ENCODE data around the gene RPH3AL. TPM values are rescaled to one million over a fixed set of nuclear protein-coding genes. Genes with fewer than 3 reads are reported as not detected.

The RPH3AL gene
- total RNA-seq, 4 donors from 2014 or later, result 13.0 to 49.2 (median 26.9) TPM

DNA sequence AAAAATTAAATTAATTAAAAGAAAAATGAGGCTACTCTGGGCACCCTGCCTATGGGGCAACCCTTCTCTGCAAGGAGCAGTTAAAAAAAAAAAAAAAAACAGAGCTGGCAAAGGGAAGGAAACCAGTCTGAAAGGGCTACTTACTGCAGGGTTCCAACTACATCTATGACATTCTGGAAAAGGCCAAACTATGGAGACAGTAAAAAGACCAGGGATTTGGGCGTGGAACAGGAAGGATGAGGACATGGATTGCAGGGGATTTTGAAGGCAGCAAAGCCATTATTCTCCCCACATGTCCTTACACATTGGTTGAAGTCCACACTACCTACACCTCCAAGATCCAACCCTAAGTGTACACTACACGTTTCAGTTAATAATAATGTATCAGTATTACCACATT, 4.6 kb downstream of the RPH3AL start:
- TF ChIP-seq, protein P1, sequence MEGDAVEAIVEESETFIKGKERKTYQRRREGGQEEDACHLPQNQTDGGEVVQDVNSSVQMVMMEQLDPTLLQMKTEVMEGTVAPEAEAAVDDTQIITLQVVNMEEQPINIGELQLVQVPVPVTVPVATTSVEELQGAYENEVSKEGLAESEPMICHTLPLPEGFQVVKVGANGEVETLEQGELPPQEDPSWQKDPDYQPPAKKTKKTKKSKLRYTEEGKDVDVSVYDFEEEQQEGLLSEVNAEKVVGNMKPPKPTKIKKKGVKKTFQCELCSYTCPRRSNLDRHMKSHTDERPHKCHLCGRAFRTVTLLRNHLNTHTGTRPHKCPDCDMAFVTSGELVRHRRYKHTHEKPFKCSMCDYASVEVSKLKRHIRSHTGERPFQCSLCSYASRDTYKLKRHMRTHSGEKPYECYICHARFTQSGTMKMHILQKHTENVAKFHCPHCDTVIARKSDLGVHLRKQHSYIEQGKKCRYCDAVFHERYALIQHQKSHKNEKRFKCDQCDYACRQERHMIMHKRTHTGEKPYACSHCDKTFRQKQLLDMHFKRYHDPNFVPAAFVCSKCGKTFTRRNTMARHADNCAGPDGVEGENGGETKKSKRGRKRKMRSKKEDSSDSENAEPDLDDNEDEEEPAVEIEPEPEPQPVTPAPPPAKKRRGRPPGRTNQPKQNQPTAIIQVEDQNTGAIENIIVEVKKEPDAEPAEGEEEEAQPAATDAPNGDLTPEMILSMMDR (IDR thresholded peaks at IDR 0.05; ENCODE audit: low read depth), result no peak

DNA sequence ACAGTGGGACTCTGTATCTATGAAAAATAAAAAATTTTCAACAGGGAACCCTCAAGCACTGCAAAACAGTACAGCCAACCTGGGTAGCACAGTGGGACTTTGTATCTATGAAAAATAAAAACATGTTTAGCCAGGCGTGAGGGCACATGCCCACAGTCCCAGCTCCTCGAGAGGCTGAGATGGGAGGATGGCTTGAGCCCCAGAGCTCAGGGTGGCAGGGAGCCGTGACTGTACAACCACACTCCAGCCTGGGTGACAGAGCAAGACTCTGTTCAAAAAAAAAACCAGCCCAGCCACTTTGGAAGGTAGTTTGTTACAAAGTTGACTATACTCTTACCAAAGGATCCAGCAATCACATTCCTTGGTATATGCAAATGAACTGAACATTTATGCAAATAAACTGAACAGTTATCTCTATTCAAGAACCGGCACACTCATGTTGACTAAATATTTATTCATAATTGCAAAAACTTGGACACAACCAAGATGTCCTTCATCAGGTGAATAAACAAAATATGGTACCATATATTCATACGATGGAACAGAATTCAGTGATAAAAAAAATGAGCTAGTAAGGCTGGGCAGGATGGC, 5.2 kb downstream of the RPH3AL start:
- TF ChIP-seq, protein P1 (IDR thresholded peaks at IDR 0.05; ENCODE audit: low read depth), result no peak

DNA sequence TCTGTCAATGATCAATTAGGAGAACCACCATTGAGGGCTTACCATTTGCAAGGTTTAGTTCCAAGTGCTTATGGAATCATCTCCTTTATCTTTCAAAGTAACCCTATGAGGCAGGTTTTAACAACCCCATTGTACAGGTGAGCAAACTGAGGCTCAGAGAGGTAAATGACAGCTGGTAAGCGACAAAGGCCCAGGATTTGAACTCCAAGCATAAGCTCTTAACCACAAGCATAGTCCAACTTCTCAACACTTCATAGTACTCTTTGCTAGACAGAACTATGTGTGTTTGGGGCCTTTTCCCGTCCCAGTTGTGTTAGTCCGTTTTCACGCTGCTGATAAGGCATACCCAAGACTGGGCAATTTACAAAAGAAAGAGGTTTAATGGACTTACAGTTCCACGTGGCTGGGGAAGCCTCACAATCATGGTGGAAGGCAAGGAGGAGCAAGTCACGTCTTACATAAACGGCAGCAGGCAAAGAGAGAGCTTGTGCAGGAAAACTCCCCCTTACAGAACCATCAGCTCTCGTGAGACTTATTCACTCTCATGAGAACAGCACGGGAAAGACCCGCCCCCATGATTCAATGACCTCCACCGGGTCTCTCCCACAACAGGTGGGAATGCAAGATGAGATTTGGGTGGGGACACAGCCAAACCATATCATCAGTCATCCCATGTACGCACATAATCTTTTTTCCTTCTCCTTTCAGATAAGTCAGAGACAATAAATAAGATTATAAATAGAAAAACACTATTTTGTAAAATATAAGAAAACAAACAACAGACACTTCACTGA, 6.4 kb downstream of the RPH3AL start:
- TF ChIP-seq, protein P1 (IDR thresholded peaks at IDR 0.05; ENCODE audit: low read depth), result no peak

DNA sequence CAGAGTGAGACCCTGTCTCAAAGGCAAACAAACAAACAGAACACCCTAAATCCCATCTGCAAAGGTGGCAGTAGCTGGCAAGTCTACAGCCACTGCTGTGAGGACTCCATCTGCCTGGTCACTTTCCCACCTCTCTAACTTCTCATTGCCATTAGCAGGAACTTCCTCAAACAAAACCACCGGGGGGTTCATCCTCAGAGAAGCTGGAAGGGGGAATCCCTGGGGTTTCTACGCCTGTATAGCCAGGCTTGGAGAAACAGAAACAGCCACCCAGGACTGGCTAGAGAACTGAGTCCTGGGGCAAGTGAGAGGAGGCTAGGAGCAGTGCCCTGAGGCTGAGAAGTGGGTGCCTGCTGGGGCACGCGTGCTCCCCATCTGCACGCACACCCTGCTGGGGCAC, 7.3 kb downstream of the RPH3AL start:
- TF ChIP-seq, protein P1 (IDR thresholded peaks at IDR 0.05; ENCODE audit: low read depth), result no peak

DNA sequence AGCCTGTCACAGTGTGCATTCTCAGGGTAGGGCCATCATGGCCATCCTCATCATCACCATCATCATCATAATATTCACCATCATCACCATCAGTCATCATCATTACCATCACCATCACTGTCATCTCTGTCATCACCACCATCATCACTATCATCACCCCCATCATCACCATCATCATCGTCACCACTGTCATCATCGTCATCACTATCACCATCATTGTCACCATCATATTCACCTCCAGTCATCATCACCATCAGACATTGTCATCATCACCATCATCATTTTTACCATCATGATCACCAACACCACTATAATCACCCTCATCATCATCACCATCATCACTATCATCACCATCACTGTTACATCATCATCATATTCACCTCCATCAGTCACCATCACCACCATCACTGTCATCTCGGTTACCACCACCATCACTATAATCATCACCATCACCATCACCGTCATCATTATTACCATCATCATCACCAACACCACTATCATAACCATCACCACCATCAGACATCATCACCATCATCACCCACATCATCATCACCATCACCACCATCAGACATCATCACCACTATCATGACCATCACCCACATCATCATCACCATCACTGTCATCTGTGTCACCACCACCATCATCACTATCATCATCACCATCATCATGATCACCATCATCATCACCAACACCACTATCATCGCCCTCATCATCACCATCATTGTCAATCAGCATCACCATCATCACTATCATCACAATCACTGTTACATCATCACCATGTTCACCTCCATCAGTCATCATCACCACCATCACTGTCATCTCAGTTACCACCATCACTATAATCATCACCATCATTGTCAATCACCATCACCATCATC, 8.5 kb downstream of the RPH3AL start:
- TF ChIP-seq, protein P1 (IDR thresholded peaks at IDR 0.05; ENCODE audit: low read depth), result no peak

DNA sequence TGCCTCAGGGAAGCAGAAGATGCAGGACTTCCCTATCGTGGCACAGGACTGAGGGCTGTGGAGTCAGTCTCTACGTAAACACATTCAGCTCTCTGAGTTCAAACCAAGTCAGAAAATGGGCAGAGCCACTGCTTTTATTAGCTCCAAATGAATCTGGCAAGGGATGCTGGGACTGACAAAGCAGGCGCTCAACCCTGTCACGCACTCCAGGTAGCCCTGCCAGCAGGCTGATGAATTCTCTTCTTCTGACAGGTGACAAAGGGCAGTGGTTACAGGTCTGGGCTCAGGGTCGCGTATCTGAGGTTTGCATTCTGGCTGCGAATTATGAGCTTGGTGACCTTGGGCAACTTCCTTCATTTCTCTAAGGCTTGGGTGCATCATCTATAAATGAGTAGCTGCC, 9.4 kb downstream of the RPH3AL start:
- TF ChIP-seq, protein P1 (IDR thresholded peaks at IDR 0.05; ENCODE audit: low read depth), result no peak

DNA sequence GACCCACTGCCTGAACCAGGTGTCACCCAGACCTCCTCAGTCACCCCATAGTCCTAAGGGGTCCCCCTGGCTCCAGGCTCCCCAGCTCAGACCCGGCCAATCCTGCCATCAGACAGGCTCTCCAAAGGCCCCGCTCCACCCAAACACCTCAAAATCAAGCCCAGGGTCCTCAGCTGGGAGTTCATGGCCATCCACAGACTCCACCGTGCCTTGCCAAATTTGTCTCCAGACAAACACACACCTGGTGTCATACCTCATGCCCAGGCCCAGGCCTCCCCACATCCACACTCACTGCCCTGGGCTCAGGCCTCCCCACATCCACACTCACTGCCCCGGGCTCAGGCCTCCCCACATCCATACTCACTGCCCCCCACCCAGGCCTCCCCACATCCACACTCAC, 12.5 kb downstream of the RPH3AL start:
- TF ChIP-seq, protein P1 (IDR thresholded peaks at IDR 0.05; ENCODE audit: low read depth), result no peak
